Prostate gland (tissue), 2 donors: ENCODE measurements around the gene TECTA. TPM values are rescaled to one million over a fixed set of nuclear protein-coding genes. Genes with fewer than 3 reads are reported as not detected.

ENCODE experiments used
- DNase-seq: peaks from one replicate; pipeline ENCODE4 v3.0.0-alpha.2; 2019; ENCODE audit warnings: low spot score
- H3K27ac ChIP-seq, 2 donors: fragments of 200-600 bp; sonication (generic); 2 replicates each; pipeline ENCODE4 v1.5.1; 2017 to 2019
- H3K27me3 ChIP-seq: fragments of 200-600 bp; sonication (generic); replicated peaks from 2 replicates; pipeline ENCODE4 v1.5.1; 2019; ENCODE audit not compliant: insufficient read depth
- H3K36me3 ChIP-seq, 2 donors: fragments of 200-600 bp; sonication (generic); 1 replicate in 1 of 2; 2 replicates in 1 of 2; pipeline versions ENCODE4 v1.5.1 to v1.8.1; 2017 to 2019
- H3K4me1 ChIP-seq: fragments of 200-600 bp; sonication (generic); replicated peaks from 2 replicates; pipeline ENCODE4 v1.5.1; 2019
- H3K4me3 ChIP-seq, 2 donors: fragments of 200-600 bp; sonication (generic); 2 replicates each; pipeline ENCODE4 v1.5.1; 2017 to 2019
- H3K9me3 ChIP-seq: fragments of 200-600 bp; sonication (generic); 2 replicates; pipeline ENCODE4 v1.5.1; 2017
- CTCF ChIP-seq, 4 experiments: fragments of 200-600 bp in 2 of 4; fragments of 450-650 bp in 2 of 4; sonication (generic) in 2 of 4; IDR thresholded peaks; 1 replicate in 3 of 4; 2 replicates in 1 of 4; pipeline ENCODE4 v1.5.1; 2016 to 2019; ENCODE audit warnings: antibody characterized with exemption in 4 of 4, mild to moderate bottlenecking in 2 of 4, moderate library complexity in 2 of 4
- POLR2A ChIP-seq: fragments of 450-650 bp; IDR thresholded peaks from one replicate; pipeline ENCODE4 v1.6.1; 2016; ENCODE audit warnings: antibody characterized with exemption, mild to moderate bottlenecking
- POLR2AphosphoS5 ChIP-seq: sonication (generic); formaldehyde crosslinking; IDR thresholded peaks from one replicate; pipeline ENCODE4 v1.6.1; 2017; ENCODE audit warnings: antibody characterized with exemption
- WGBS: methylation state at CpG from one replicate; pipeline ENCODE4 v1.1.5; 2018; 5-methylcytosine and 5-hydroxymethylcytosine counted together
- intact Hi-C: fragments of 100-400 bp; cut with DNase I; formaldehyde crosslinking; loops from one replicate; pipeline ENCODE4 v1.14.2; 2022
- total RNA-seq, 2 donors: library from RNA; depleted of rRNA; stranded (reverse); fragments of >200 nt; gene quantifications; one replicate each; pipeline ENCODE4 v1.1.0, GENCODE V29; 2016

Gene TECTA
- total RNA-seq, 2 donors from 2014 or later = 0.41 to 1.6 TPM

- WGBS = 19% methylated on average over 2 of the region's 2 CpGs
Observed at GRCh38 chr11:121067453-121067852, 33.6 kb upstream of the TECTA start.

GRCh38 chr11:121067962-121068647, 32.9 kb upstream of the TECTA start:
- no peaks in the 10 kb centered on the region for H3K9me3 ChIP-seq
- intact Hi-C loops = no loop called here
- H3K27ac ChIP-seq = no peak overlapping the region
- no peaks in the 10 kb centered on the region for H3K27me3 ChIP-seq
- no peak overlapping the region for H3K4me3 ChIP-seq
- H3K36me3 ChIP-seq = no peaks in the 10 kb centered on the region
- DNase-seq = no peak
- TF ChIP-seq POLR2AphosphoS5 (no peak), POLR2A (no peak)
- WGBS = 85% methylated on average over 6 of the region's 6 CpGs
- no peaks in the 10 kb centered on the region for H3K4me1 ChIP-seq

More at GRCh38 chr11:121067453-121067852, 33.6 kb upstream of the TECTA start:
- intact Hi-C loops = no loop called here
- Histone ChIP-seq H3K4me1 (no peaks in the 10 kb centered on the region), H3K9me3 (no peaks in the 10 kb centered on the region), H3K27ac (no peak overlapping the region), H3K27me3 (no peaks in the 10 kb centered on the region), H3K4me3 (no peak overlapping the region), H3K36me3 (no peaks in the 10 kb centered on the region)
- DNase-seq = no peak
- TF ChIP-seq CTCF (IDR thresholded peaks at IDR 0.05) = no peak
- TF ChIP-seq POLR2AphosphoS5 = peak; percentile 7

GRCh38 chr11:121068787-121069186, 32.3 kb upstream of the TECTA start:
- H3K4me1 ChIP-seq = no peaks in the 10 kb centered on the region
- WGBS = over 99% methylated on average over 6 of the region's 6 CpGs
- H3K27me3 ChIP-seq = no peaks in the 10 kb centered on the region
- H3K4me3 ChIP-seq = no peak overlapping the region
- no peak for DNase-seq
- TF ChIP-seq POLR2A (no peak), POLR2AphosphoS5 (no peak), CTCF (IDR thresholded peaks at IDR 0.05) (no peak)
- no peaks in the 10 kb centered on the region for H3K9me3 ChIP-seq
- intact Hi-C loops = no loop called here
- H3K36me3 ChIP-seq = no peaks in the 10 kb centered on the region
- no peak overlapping the region for H3K27ac ChIP-seq

GRCh38 chr11:121070951-121071845, 29.8 kb upstream of the TECTA start:
- Histone ChIP-seq H3K9me3 (no peaks in the 10 kb centered on the region), H3K27ac (peak overlapping the region in 1 of 2 donors; percentile 11), H3K4me1 (no peaks in the 10 kb centered on the region), H3K4me3 (no peak overlapping the region), H3K36me3 (no peaks in the 10 kb centered on the region), H3K27me3 (no peaks in the 10 kb centered on the region)
- DNase-seq = no peak
- 37% methylated on average over 2 of the region's 2 CpGs for WGBS
- TF ChIP-seq POLR2AphosphoS5 (no peak), POLR2A (no peak), CTCF (IDR thresholded peaks at IDR 0.05) (no peak)
- intact Hi-C loops = no loop called here

- Histone ChIP-seq H3K9me3 (no peaks in the 10 kb centered on the region), H3K4me3 (no peak overlapping the region), H3K27ac (peak overlapping the region in 1 of 2 donors; percentile 11), H3K27me3 (no peaks in the 10 kb centered on the region), H3K36me3 (no peaks in the 10 kb centered on the region), H3K4me1 (no peaks in the 10 kb centered on the region)
- no peak for TF ChIP-seq POLR2A
- no peak for TF ChIP-seq POLR2AphosphoS5
- no peak for TF ChIP-seq CTCF (IDR thresholded peaks at IDR 0.05)
- 34% methylated on average over 5 of the region's 5 CpGs for WGBS
- intact Hi-C loops = no loop called here
- no peak for DNase-seq
Observed at GRCh38 chr11:121071846-121072450, 29.1 kb upstream of the TECTA start.
